ENCODE data around the gene C1QL1.

- TF ChIP-seq CTCF (IDR thresholded peaks at IDR 0.05; ENCODE audit: borderline replicate concordance, extremely low read depth, low read length, poor library complexity, severe bottlenecking) (no peak), EZH2 (IDR thresholded peaks at IDR 0.05; ENCODE audit: borderline replicate concordance, low read depth, low read length, severe bottlenecking) (no peak)
Measured at GRCh38 chr17:44918006-44918405, 50.1 kb downstream of the C1QL1 start.
